ENCODE data around the gene TMEM86B.
A peak's percentile ranks its signal among the peaks of the same experiment; 100 is the strongest.

TMEM86B gene

GRCh38 chr19:55254625-55254977, 26.0 kb upstream of the TMEM86B start:
- Histone ChIP-seq H3K79me2 (ENCODE audit: insufficient read depth, low read length) (peaks cover 80% of the 10 kb centered on the region), H3K9me3 (ENCODE audit: low read length) (no peaks in the 10 kb centered on the region), H2AFZ (ENCODE audit: low read length) (no peak overlapping the region), H4K20me1 (ENCODE audit: insufficient read depth, low read length) (no peaks in the 10 kb centered on the region), H3K36me3 (ENCODE audit: insufficient read depth, low read length) (peaks cover 59% of the 10 kb centered on the region; the same call in 1 of the 2 replicates), H3K9me2 (ENCODE audit: low read depth, low read length) (no peaks in the 10 kb centered on the region), H3K27me3 (ENCODE audit: insufficient read depth, low read length) (no peaks in the 10 kb centered on the region), H3F3A (ENCODE audit: insufficient read depth, low read length) (peaks cover 7% of the 10 kb centered on the region; the same call in 1 of the 2 replicates), H3K27ac (ENCODE audit: low read depth, low read length, poor library complexity, severe bottlenecking) (peak overlapping the region; percentile 100), H3K4me1 (ENCODE audit: insufficient read depth, low read length, severe bottlenecking) (peaks cover 71% of the 10 kb centered on the region), H3K4me2 (ENCODE audit: low read length) (peak overlapping the region; percentile 96), H3K4me3 (ENCODE audit: low read depth, low read length, poor library complexity, severe bottlenecking) (peak overlapping the region; percentile 94), H3K9ac (ENCODE audit: low read length) (peak overlapping the region; percentile 95)
- TF ChIP-seq EZH2 (IDR thresholded peaks at IDR 0.05; ENCODE audit: borderline replicate concordance, low read length), result no peak
- no peak for TF ChIP-seq CTCF (IDR thresholded peaks at IDR 0.05; ENCODE audit: low read length)

GRCh38 chr19:55253842-55254624, 25.5 kb upstream of the TMEM86B start:
- H3K9me2 ChIP-seq (ENCODE audit: low read depth, low read length), result no peaks in the 10 kb centered on the region
- TF ChIP-seq EZH2 (IDR thresholded peaks at IDR 0.05; ENCODE audit: borderline replicate concordance, low read length) (no peak), CTCF (IDR thresholded peaks at IDR 0.05; ENCODE audit: low read length) (no peak)
- no peaks in the 10 kb centered on the region for H4K20me1 ChIP-seq (ENCODE audit: insufficient read depth, low read length)
- peak overlapping the region; percentile 94 for H3K4me3 ChIP-seq (ENCODE audit: low read depth, low read length, poor library complexity, severe bottlenecking)
- peak overlapping the region; percentile 96 for H3K4me2 ChIP-seq (ENCODE audit: low read length)
- H3K9ac ChIP-seq (ENCODE audit: low read length), result peak overlapping the region; percentile 95
- peaks cover 64% of the 10 kb centered on the region; the same call in 1 of the 2 replicates for H3K36me3 ChIP-seq (ENCODE audit: insufficient read depth, low read length)
- no peaks in the 10 kb centered on the region for H3K27me3 ChIP-seq (ENCODE audit: insufficient read depth, low read length)
- H3K79me2 ChIP-seq (ENCODE audit: insufficient read depth, low read length), result peaks cover 86% of the 10 kb centered on the region
- peak overlapping the region; percentile 100 for H3K27ac ChIP-seq (ENCODE audit: low read depth, low read length, poor library complexity, severe bottlenecking)
- H3K4me1 ChIP-seq (ENCODE audit: insufficient read depth, low read length, severe bottlenecking), result peaks cover 69% of the 10 kb centered on the region
- H3K9me3 ChIP-seq (ENCODE audit: low read length), result no peaks in the 10 kb centered on the region
- peaks cover 7% of the 10 kb centered on the region; the same call in 1 of the 2 replicates for H3F3A ChIP-seq (ENCODE audit: insufficient read depth, low read length)
- no peak overlapping the region for H2AFZ ChIP-seq (ENCODE audit: low read length)

- H3F3A ChIP-seq (ENCODE audit: insufficient read depth, low read length), result peaks cover 7% of the 10 kb centered on the region; the same call in 1 of the 2 replicates
- H3K4me2 ChIP-seq (ENCODE audit: low read length), result peak overlapping the region; percentile 96
- H3K27ac ChIP-seq (ENCODE audit: low read depth, low read length, poor library complexity, severe bottlenecking), result peak overlapping the region; percentile 100
- no peaks in the 10 kb centered on the region for H3K27me3 ChIP-seq (ENCODE audit: insufficient read depth, low read length)
- H3K9me3 ChIP-seq (ENCODE audit: low read length), result no peaks in the 10 kb centered on the region
- H3K4me3 ChIP-seq (ENCODE audit: low read depth, low read length, poor library complexity, severe bottlenecking), result peak overlapping the region; percentile 94
- H3K9me2 ChIP-seq (ENCODE audit: low read depth, low read length), result no peaks in the 10 kb centered on the region
- H3K4me1 ChIP-seq (ENCODE audit: insufficient read depth, low read length, severe bottlenecking), result peaks cover 69% of the 10 kb centered on the region
- peaks cover 73% of the 10 kb centered on the region; the same call in 1 of the 2 replicates for H3K36me3 ChIP-seq (ENCODE audit: insufficient read depth, low read length)
- H4K20me1 ChIP-seq (ENCODE audit: insufficient read depth, low read length), result no peaks in the 10 kb centered on the region
- no peak overlapping the region for H2AFZ ChIP-seq (ENCODE audit: low read length)
- H3K79me2 ChIP-seq (ENCODE audit: insufficient read depth, low read length), result peaks cover 92% of the 10 kb centered on the region
- peak overlapping the region; percentile 95 for H3K9ac ChIP-seq (ENCODE audit: low read length)
- no peak for TF ChIP-seq CTCF (IDR thresholded peaks at IDR 0.05; ENCODE audit: low read length)
- no peak for TF ChIP-seq EZH2 (IDR thresholded peaks at IDR 0.05; ENCODE audit: borderline replicate concordance, low read length)
These were observed 24.4 kb upstream of the TMEM86B start for GRCh38 chr19:55252760-55253663.
